ENCODE data around the gene CNIH2. TPM values are rescaled to one million over a fixed set of nuclear protein-coding genes. Genes with fewer than 3 reads are reported as not detected.

Gene CNIH2
- polyA plus RNA-seq, 1 donor from 2014 or later = 47.9 TPM

DNA sequence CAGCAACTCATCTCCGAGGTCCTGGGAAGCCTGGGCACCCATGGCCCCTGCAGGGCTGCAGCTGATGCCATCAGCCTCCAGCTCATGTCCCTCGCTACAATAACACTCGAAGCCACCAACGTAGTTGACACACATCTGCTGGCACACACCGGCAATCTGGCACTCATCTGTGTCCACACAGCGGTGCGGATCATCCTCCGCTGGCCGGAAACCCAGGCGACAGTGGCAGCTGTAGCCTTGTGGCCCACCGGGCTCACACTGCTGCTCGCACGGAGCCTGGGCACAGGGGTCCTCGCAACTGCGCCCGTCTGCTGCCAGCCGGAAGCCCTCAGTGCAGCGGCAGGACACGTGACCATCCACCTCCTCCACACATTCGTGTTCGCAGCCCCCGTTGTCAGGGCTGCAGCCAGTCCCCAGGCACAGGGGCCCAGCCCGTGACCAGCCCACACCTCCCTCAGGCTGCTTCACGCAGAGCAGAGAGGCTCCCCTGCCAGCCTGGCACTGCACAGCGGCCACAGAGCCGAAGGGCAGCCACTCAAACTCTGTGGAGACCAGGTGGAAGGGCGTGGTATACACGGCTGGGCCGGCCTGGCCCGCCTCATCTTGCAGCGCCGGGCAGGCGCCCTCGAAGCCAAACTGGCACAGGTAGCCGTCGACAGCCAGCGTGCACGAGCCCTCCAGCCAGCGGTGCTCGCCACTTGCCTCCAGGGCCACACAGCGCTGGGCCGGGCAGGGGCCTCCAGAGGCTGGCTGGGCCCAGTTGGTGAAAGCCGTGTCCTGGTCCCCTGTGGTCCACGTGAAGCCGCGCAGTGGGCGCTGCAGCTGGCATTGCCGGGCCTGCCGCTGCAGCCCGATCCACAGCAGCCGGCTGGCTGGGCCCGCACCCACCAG, 38.2 kb downstream of the CNIH2 start:
- no peaks in the 10 kb centered on the region for H3K9me2 ChIP-seq (ENCODE audit: insufficient read depth, low read length)
- TF ChIP-seq TAF1 (IDR thresholded peaks at IDR 0.05; ENCODE audit: low read depth) = no peak
- TF ChIP-seq SMC3 (conservative IDR thresholded peaks at IDR 0.05; ENCODE audit: poor library complexity) = no peak
- no peak for TF ChIP-seq EZH2 (IDR thresholded peaks at IDR 0.05; ENCODE audit: borderline replicate concordance, insufficient read depth, low read length, poor library complexity, severe bottlenecking)
- TF ChIP-seq EP300 (conservative IDR thresholded peaks at IDR 0.05; ENCODE audit: poor library complexity, severe bottlenecking) = no peak
- TF ChIP-seq, protein P1, sequence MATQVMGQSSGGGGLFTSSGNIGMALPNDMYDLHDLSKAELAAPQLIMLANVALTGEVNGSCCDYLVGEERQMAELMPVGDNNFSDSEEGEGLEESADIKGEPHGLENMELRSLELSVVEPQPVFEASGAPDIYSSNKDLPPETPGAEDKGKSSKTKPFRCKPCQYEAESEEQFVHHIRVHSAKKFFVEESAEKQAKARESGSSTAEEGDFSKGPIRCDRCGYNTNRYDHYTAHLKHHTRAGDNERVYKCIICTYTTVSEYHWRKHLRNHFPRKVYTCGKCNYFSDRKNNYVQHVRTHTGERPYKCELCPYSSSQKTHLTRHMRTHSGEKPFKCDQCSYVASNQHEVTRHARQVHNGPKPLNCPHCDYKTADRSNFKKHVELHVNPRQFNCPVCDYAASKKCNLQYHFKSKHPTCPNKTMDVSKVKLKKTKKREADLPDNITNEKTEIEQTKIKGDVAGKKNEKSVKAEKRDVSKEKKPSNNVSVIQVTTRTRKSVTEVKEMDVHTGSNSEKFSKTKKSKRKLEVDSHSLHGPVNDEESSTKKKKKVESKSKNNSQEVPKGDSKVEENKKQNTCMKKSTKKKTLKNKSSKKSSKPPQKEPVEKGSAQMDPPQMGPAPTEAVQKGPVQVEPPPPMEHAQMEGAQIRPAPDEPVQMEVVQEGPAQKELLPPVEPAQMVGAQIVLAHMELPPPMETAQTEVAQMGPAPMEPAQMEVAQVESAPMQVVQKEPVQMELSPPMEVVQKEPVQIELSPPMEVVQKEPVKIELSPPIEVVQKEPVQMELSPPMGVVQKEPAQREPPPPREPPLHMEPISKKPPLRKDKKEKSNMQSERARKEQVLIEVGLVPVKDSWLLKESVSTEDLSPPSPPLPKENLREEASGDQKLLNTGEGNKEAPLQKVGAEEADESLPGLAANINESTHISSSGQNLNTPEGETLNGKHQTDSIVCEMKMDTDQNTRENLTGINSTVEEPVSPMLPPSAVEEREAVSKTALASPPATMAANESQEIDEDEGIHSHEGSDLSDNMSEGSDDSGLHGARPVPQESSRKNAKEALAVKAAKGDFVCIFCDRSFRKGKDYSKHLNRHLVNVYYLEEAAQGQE (IDR thresholded peaks at IDR 0.05; ENCODE audit: borderline replicate concordance) = no peak
- no peak for TF ChIP-seq MXI1 (conservative IDR thresholded peaks at IDR 0.05; ENCODE audit: poor library complexity, severe bottlenecking)
- TF ChIP-seq POLR2AphosphoS5 (IDR thresholded peaks at IDR 0.05) = no peak
- no peak for TF ChIP-seq RAD21 (conservative IDR thresholded peaks at IDR 0.05)
- TF ChIP-seq, protein P2, sequence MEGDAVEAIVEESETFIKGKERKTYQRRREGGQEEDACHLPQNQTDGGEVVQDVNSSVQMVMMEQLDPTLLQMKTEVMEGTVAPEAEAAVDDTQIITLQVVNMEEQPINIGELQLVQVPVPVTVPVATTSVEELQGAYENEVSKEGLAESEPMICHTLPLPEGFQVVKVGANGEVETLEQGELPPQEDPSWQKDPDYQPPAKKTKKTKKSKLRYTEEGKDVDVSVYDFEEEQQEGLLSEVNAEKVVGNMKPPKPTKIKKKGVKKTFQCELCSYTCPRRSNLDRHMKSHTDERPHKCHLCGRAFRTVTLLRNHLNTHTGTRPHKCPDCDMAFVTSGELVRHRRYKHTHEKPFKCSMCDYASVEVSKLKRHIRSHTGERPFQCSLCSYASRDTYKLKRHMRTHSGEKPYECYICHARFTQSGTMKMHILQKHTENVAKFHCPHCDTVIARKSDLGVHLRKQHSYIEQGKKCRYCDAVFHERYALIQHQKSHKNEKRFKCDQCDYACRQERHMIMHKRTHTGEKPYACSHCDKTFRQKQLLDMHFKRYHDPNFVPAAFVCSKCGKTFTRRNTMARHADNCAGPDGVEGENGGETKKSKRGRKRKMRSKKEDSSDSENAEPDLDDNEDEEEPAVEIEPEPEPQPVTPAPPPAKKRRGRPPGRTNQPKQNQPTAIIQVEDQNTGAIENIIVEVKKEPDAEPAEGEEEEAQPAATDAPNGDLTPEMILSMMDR (IDR thresholded peaks at IDR 0.05; ENCODE audit: poor library complexity, severe bottlenecking) = no peak
- no peaks in the 10 kb centered on the region for H3F3A ChIP-seq (ENCODE audit: insufficient read depth, low read length, poor library complexity, severe bottlenecking)
- no peak overlapping the region for H3K4me3 ChIP-seq (ENCODE audit: low read length)
- H3K27ac ChIP-seq (ENCODE audit: low read length) = no peak overlapping the region
- H3K9ac ChIP-seq (ENCODE audit: low read length) = no peak overlapping the region
- H3K36me3 ChIP-seq (ENCODE audit: insufficient read depth, low read length) = no peaks in the 10 kb centered on the region
- H3K4me2 ChIP-seq (ENCODE audit: low read length) = no peak overlapping the region
- peaks cover 11% of the 10 kb centered on the region for H3K27me3 ChIP-seq (ENCODE audit: insufficient read depth, low read depth, low read length)
- no peaks in the 10 kb centered on the region for H3K9me3 ChIP-seq (ENCODE audit: low read length)
- no peak overlapping the region for H2AFZ ChIP-seq (ENCODE audit: low read depth, low read length)
- H3K79me2 ChIP-seq (replicated peaks; ENCODE audit: insufficient read depth, low read length) = no peaks in the 10 kb centered on the region
- H4K20me1 ChIP-seq (ENCODE audit: insufficient read depth) = no peaks in the 10 kb centered on the region

DNA sequence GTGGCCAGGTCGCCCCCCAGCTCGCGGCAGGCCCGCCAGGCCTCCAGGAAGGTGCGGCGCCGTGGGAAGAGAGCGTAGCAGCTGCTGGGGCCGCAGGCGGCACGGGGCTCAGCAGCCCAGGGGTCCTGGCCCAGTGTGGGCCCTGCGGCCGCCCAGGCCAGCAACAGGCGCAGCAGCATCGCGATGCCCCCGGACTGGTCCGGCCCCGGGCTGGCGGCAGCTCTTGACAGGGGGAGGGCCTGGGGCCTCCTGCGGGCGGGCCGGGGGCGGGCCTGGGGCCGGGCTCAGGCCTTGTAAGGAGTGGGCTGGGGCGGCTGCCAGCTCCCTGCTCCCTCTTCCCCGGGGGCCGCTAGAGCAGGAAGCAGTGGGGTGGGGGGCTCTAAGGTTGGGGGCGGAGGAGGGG, 38.9 kb downstream of the CNIH2 start, which contains the start of gene CD248:
TSS of gene CD248 (minus strand) at position 196 of the 403 bp plus-strand sequence. CDS start at position 179, 17 bp downstream.
- no peak within 1 kb of the TSS for H3K4me2 ChIP-seq (ENCODE audit: low read length)
- no peaks in the 10 kb centered on the region for H4K20me1 ChIP-seq (ENCODE audit: insufficient read depth)
- no peak within 1 kb of the TSS for H3K27ac ChIP-seq (ENCODE audit: low read length)
- no peak for TF ChIP-seq EP300 (conservative IDR thresholded peaks at IDR 0.05; ENCODE audit: poor library complexity, severe bottlenecking)
- TF ChIP-seq, protein P1 (IDR thresholded peaks at IDR 0.05; ENCODE audit: borderline replicate concordance) = no peak
- no peak for TF ChIP-seq POLR2AphosphoS5 (IDR thresholded peaks at IDR 0.05)
- TF ChIP-seq, protein P2 (IDR thresholded peaks at IDR 0.05; ENCODE audit: poor library complexity, severe bottlenecking) = no peak
- TF ChIP-seq SMC3 (conservative IDR thresholded peaks at IDR 0.05; ENCODE audit: poor library complexity) = no peak
- no peak for TF ChIP-seq TAF1 (IDR thresholded peaks at IDR 0.05; ENCODE audit: low read depth)
- no peak for TF ChIP-seq EZH2 (IDR thresholded peaks at IDR 0.05; ENCODE audit: borderline replicate concordance, insufficient read depth, low read length, poor library complexity, severe bottlenecking)
- no peak for TF ChIP-seq RAD21 (conservative IDR thresholded peaks at IDR 0.05)
- no peak for TF ChIP-seq MXI1 (conservative IDR thresholded peaks at IDR 0.05; ENCODE audit: poor library complexity, severe bottlenecking)
- peaks cover 6% of the 10 kb centered on the region for H3K27me3 ChIP-seq (ENCODE audit: insufficient read depth, low read depth, low read length)
- H3F3A ChIP-seq (ENCODE audit: insufficient read depth, low read length, poor library complexity, severe bottlenecking) = no peaks in the 10 kb centered on the region
- H3K36me3 ChIP-seq (ENCODE audit: insufficient read depth, low read length) = no peaks in the 10 kb centered on the region
- no peaks in the 10 kb centered on the region for H3K9me2 ChIP-seq (ENCODE audit: insufficient read depth, low read length)
- H3K9ac ChIP-seq (ENCODE audit: low read length) = peak within 1 kb of the TSS; percentile 1
- H3K4me3 ChIP-seq (ENCODE audit: low read length) = no peak within 1 kb of the TSS
- no peak within 1 kb of the TSS for H2AFZ ChIP-seq (ENCODE audit: low read depth, low read length)
- H3K9me3 ChIP-seq (ENCODE audit: low read length) = no peaks in the 10 kb centered on the region
- H3K79me2 ChIP-seq (replicated peaks; ENCODE audit: insufficient read depth, low read length) = no peaks in the 10 kb centered on the region

Data from neural cell (in vitro differentiated cells).